Measurements from ENCODE around the gene CFAP77.

Gene CFAP77

GRCh38 chr9:132439153-132439552 lies 29.1 kb downstream of the CFAP77 start:
- no peak for DNase-seq (ENCODE audit: low read depth)
- no peak overlapping the region for H3K4me3 ChIP-seq (ENCODE audit: low read length)
- no peak for TF ChIP-seq CTCF (conservative IDR thresholded peaks at IDR 0.05; ENCODE audit: low read length)

- TF ChIP-seq CTCF (conservative IDR thresholded peaks at IDR 0.05; ENCODE audit: low read length), result no peak
Measured at GRCh38 chr9:132440735-132441134, 30.7 kb downstream of the CFAP77 start.

GRCh38 chr9:132441404-132441803 lies 31.4 kb downstream of the CFAP77 start:
- H3K4me3 ChIP-seq (ENCODE audit: low read length), result no peak overlapping the region
- no peak for DNase-seq (ENCODE audit: low read depth)
- no peak for TF ChIP-seq CTCF (conservative IDR thresholded peaks at IDR 0.05; ENCODE audit: low read length)

More at GRCh38 chr9:132440735-132441134, 30.7 kb downstream of the CFAP77 start:
- DNase-seq (ENCODE audit: low read depth), result no peak
- no peak overlapping the region for H3K4me3 ChIP-seq (ENCODE audit: low read length)

- TF ChIP-seq CTCF (conservative IDR thresholded peaks at IDR 0.05; ENCODE audit: low read length), result no peak
- no peak for DNase-seq (ENCODE audit: low read depth)
- no peak overlapping the region for H3K4me3 ChIP-seq (ENCODE audit: low read length)
Measured at GRCh38 chr9:132443951-132444607, 34.1 kb downstream of the CFAP77 start.

- no peak for TF ChIP-seq CTCF (conservative IDR thresholded peaks at IDR 0.05; ENCODE audit: low read length)
- no peak for DNase-seq (ENCODE audit: low read depth)
- no peak overlapping the region for H3K4me3 ChIP-seq (ENCODE audit: low read length)
Measured at GRCh38 chr9:132446887-132447286, 36.9 kb downstream of the CFAP77 start.

GRCh38 chr9:132447346-132447745 lies 37.3 kb downstream of the CFAP77 start:
- DNase-seq (ENCODE audit: low read depth), result no peak
- no peak; the same call in 1 of the 2 replicates for TF ChIP-seq CTCF (conservative IDR thresholded peaks at IDR 0.05; ENCODE audit: low read length)
- no peak overlapping the region for H3K4me3 ChIP-seq (ENCODE audit: low read length)

- DNase-seq (ENCODE audit: low read depth), result no peak
- no peak overlapping the region for H3K4me3 ChIP-seq (ENCODE audit: low read length)
- TF ChIP-seq CTCF (conservative IDR thresholded peaks at IDR 0.05; ENCODE audit: low read length), result no peak
Measured at GRCh38 chr9:132447902-132448301, 37.9 kb downstream of the CFAP77 start.
